ENCODE results near the gene IFIT3. TPM values are rescaled to one million over a fixed set of nuclear protein-coding genes. Genes with fewer than 3 reads are reported as not detected.

IFIT3 gene
- total and polyA plus RNA-seq, 2 donors (not counting 1 experiment from before 2014, with no cell fraction given) = 33.5 to 62.9 TPM

- Histone ChIP-seq H3K4me1 (ENCODE audit: control insufficient read depth, extremely low read depth, insufficient read depth, low read length) (peaks cover 3% of the 10 kb centered on the region), H3K27ac (ENCODE audit: insufficient read depth, low read length) (no peak overlapping the region), H3K27me3 (ENCODE audit: control insufficient read depth, insufficient read depth, low read length) (no peaks in the 10 kb centered on the region), H3K9ac (ENCODE audit: insufficient read depth, low read length) (no peak overlapping the region), H3K79me2 (ENCODE audit: control insufficient read depth, insufficient read depth, low read length) (no peaks in the 10 kb centered on the region), H3K9me3 (ENCODE audit: control insufficient read depth, insufficient read depth, low read depth, low read length) (no peaks in the 10 kb centered on the region), H3K4me2 (ENCODE audit: extremely low read depth, insufficient read depth, low read length) (no peak overlapping the region), H3K4me3 (replicated peaks in 1 of 4; ENCODE audit: control extremely low read depth in 1 of 4, insufficient read depth in 1 of 4, low read depth in 3 of 4, low read length in 4 of 4) (no peak overlapping the region), H4K20me1 (ENCODE audit: control insufficient read depth, extremely low read depth, insufficient read depth, low read length) (no peaks in the 10 kb centered on the region), H3K36me3 (ENCODE audit: control insufficient read depth, insufficient read depth, low read length) (no peaks in the 10 kb centered on the region), H2AFZ (ENCODE audit: low read length) (no peak overlapping the region)
- DNase-seq (ENCODE audit: low read depth in 2 of 2) = no peak
- TF ChIP-seq CTCF (conservative IDR thresholded peaks at IDR 0.05 in 1 of 2, IDR thresholded peaks at IDR 0.05 in 1 of 2; ENCODE audit: low read depth in 1 of 2, low read length in 2 of 2) (no peak), EZH2 (IDR thresholded peaks at IDR 0.05; ENCODE audit: low read length, missing control alignments) (no peak)
Observed at GRCh38 chr10:89304925-89305324, 22.9 kb upstream of the IFIT3 start.

- H3K4me2 ChIP-seq (ENCODE audit: extremely low read depth, insufficient read depth, low read length) = no peak overlapping the region
- DNase-seq (ENCODE audit: low read depth in 2 of 2) = no peak
Observed at GRCh38 chr10:89305766-89306433, 21.9 kb upstream of the IFIT3 start.

More at GRCh38 chr10:89305766-89306433, 21.9 kb upstream of the IFIT3 start:
- Histone ChIP-seq H2AFZ (ENCODE audit: low read length) (no peak overlapping the region), H3K9me3 (ENCODE audit: control insufficient read depth, insufficient read depth, low read depth, low read length) (no peaks in the 10 kb centered on the region), H3K27me3 (ENCODE audit: control insufficient read depth, insufficient read depth, low read length) (no peaks in the 10 kb centered on the region), H3K27ac (ENCODE audit: insufficient read depth, low read length) (no peak overlapping the region), H3K36me3 (ENCODE audit: control insufficient read depth, insufficient read depth, low read length) (no peaks in the 10 kb centered on the region), H3K4me1 (ENCODE audit: control insufficient read depth, extremely low read depth, insufficient read depth, low read length) (peaks cover 3% of the 10 kb centered on the region), H3K79me2 (ENCODE audit: control insufficient read depth, insufficient read depth, low read length) (no peaks in the 10 kb centered on the region), H3K9ac (ENCODE audit: insufficient read depth, low read length) (no peak overlapping the region), H3K4me3 (replicated peaks in 1 of 4; ENCODE audit: control extremely low read depth in 1 of 4, insufficient read depth in 1 of 4, low read depth in 3 of 4, low read length in 4 of 4) (no peak overlapping the region), H4K20me1 (ENCODE audit: control insufficient read depth, extremely low read depth, insufficient read depth, low read length) (no peaks in the 10 kb centered on the region)
- TF ChIP-seq CTCF (conservative IDR thresholded peaks at IDR 0.05 in 1 of 2, IDR thresholded peaks at IDR 0.05 in 1 of 2; ENCODE audit: low read depth in 1 of 2, low read length in 2 of 2) (no peak), EZH2 (IDR thresholded peaks at IDR 0.05; ENCODE audit: low read length, missing control alignments) (no peak)

Measured in fibroblast of lung (primary cell).